ENCODE measurements around the gene CLDN24.

The CLDN24 gene

DNA sequence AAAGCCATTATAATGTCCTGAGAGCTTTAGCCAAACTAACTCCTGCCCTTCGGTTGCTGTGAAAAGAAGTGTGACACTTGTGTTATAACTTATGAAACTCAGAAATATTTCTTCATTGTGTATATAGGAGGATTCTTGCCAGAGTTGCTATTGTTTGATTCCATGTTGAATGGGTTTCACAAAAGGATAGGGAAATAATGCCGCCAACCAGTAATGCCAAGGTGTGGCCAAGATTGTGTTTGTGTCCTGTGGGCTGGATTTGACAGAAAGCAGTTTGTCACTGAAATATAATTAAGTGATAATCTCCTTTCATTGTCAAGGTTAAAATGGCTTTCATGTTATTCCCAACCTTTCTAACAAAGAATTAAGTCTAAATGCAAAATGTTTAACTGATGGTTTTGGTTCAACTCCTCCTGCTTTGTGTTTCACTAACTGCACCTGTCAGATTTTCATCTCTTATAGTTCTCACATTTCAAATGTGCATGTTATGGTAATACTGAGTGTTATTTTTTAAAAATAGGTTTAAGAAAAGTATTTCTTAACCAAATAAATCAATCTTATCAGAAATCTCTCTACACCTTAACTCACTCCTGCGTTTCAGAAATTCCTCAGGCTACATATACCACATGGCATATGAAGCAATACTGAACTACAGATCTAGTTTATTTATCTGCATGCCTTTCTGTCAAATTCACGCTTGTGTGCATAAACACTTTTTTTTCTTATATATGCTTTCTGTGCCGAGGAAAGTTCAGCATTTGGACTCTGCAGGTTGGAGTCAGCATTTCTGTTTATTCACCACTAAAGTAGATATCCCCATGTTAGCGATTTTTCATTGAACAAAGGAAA, 1.8 kb downstream of the CLDN24 start, which contains the start of gene CLDN22:
Gene CLDN22 (minus strand): TSS at position 66 of the 849 bp plus-strand sequence. CDS start 58 bp downstream, at position 8.
- no peak for DNase-seq

DNA sequence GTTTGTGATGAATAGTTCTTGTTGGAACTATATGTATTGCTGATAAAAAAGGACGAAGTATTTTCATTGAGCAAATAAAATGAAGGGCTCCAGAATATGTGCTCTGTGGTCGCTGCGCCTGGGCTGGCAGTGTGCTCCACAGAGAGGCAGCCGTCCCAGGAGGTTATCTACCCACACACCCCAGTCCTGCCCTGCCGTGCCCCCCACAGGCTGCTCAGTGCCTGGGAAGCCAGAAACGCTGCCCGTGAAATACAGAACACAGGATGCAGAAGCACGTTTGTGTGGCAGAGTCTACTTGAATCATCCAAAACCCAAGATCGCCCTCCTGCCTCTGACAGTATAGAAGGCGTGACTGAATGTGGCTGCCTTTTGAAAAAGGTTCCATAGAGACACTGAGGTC, 3.6 kb downstream of the CLDN24 start:
- no peak for DNase-seq

DNA sequence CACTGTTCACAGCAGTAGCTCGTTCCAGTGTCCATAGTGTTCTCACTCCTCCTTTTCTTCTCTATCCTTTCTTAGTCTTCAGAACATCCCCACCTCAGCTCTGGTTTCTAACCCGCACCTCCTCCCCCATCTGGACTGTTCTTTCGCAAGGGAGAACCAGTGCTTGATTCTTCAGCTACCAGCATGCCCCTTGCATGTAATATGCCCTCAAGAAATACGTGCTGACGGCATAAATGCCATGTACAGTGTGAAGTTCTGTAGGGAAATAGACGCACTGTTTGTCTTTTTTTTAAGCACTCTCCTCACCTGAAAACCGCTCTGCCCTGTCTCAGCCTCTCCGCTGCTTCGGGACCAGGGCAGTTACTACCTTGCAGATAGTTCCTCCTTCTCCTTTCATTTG, 7.4 kb downstream of the CLDN24 start:
- DNase-seq = no peak

DNA sequence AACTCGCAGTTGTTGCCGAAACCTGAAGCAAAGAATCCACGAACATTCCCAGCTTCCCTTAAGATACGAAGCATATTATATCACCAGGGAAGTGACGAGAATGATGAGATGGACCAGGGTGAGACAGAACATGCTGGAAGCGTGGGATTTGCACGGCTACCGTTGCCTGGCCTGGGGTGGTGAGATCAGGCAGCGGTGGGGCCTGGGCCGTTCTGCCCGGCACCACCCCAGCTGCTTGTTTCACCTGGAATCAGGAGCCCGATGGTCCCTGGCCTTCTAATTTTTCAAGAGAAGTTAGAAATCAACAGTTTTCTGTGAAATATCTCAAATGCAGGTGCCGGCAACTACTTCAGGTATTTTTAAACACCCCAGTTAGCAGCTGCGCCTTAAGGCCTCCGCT, 7.9 kb downstream of the CLDN24 start:
- no peak for DNase-seq

DNA sequence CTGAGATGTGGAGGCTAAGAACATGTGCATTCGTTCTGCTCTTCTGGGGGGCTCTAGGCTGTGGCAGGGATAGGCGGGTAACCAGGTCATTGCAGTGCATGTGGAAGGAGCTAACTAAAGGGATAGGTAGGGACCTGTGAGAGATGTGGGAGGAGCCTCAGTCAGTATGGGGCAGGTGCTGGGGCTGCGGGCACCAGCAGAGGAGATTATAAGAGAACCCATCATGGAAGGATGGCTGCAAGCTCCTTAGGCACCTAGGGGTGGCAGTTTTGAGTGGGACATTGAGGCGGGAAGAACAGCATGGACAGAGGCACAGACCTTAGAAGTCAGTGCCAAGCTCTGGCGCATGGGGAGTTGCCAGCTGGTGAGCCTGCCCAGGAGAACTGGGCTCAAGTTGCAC, 9.4 kb downstream of the CLDN24 start:
- no peak for DNase-seq

DNA sequence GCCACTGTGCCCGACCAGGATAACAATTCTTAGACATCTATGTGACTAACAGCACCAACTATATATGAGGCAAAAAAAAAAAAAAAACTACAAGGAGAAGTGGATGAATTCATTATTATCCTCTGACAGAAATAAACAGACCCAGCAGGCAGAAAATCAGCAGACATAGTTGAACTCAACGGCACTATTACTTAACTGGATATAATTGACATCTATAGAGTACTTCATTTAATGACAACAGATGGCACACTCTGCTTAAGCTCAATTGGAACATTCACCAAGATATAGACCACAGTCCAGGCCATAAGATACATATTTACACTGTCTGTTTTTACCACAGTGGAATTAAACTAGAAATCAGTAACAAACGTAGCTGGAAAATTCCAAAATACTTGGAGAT, 15.4 kb downstream of the CLDN24 start:
- no peak for DNase-seq

DNA sequence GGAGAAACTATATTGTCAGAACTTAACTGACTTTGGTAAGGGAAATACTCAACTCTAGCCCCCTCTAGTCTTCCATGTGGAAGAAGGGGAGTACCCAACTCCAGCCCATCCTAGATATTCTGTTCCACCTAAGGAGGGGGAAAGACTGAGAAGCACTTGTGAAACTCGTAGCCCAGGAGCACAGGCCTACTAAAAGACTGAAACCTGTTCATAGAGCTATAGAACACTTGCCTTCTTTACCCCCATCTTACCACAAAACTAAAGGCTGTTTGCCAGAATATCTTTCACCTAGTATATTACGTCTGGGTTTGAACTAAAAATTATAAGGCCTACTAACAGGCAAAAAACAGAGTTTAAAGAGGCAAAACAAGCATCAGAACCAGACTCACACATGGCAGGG, 17.7 kb downstream of the CLDN24 start:
- DNase-seq = no peak

DNA sequence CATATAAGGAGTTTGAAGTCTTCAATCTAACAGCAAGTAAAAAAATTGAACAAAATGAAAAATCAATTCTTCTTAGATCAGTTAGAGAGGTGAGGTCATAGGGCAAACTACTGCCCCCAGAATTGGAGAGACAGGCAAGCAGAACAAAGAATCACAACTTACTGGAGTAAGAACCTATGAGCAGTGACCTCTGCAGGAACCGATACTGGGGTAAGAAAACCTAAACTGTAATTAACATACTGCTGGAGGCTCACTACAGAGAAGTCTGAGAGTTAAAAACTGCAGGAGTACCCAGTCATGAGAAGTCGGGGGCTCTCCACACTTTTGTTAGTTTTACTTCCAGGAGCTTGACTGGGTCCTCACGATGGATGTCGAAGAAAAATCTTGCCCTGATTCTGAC, 18.2 kb downstream of the CLDN24 start:
- no peak for DNase-seq

DNA sequence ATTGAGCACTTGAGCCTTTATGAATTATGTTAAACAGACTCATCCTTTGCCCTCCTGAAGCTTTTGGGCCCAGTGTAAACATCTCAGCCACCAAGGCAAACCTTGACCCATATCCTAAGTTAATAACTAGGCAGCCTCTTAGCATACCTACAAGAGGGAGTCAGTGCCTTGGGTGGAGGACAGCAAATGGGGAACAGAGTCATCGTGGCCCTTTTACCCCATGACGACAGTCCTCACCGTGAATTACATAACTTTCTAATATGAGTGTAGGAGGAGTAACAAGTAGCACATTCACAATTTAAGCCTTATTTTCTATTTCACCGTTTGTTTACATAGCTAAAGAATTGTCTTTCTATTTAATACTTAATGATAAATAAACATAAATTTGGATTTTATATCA, 18.9 kb downstream of the CLDN24 start:
- DNase-seq = no peak

DNA sequence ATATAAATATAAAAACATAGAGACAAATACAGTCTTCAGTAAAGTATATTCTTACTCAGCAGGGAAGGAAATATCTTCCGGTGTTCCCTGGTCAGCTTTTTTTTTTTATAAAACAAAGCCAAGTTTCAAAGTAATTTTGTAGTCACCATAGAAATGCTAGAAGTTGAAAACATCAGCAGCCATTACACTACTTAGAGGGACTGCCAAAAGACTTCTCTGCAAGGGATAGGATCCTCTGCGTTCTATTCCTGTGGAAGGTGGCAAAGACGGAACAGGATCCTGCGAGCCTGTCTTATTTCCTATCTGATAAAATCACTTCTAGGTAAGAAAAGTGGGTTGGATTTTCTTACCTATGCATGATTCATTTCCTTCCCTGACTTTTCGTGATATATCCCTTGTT, 21.6 kb downstream of the CLDN24 start:
- no peak for DNase-seq

DNA sequence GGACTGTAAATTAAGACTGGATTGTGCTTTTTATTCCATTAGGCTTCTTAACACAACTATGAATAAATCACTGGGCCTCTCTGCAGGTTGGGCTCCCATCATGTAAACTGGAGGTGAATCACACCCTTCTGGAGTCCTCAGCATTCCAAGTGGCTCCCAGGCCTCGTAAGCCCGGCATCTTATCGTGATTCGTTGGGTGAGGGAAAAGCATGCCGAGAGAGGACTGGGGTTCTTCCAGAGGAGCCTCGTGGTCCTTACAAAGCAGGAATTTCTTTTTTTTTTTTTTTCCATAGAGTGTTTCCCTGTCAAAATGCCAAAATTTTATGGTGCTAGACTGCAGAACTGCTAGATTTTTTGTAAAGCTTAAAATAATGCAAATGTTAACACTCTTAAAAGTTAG, 22.2 kb downstream of the CLDN24 start:
- DNase-seq = no peak

DNA sequence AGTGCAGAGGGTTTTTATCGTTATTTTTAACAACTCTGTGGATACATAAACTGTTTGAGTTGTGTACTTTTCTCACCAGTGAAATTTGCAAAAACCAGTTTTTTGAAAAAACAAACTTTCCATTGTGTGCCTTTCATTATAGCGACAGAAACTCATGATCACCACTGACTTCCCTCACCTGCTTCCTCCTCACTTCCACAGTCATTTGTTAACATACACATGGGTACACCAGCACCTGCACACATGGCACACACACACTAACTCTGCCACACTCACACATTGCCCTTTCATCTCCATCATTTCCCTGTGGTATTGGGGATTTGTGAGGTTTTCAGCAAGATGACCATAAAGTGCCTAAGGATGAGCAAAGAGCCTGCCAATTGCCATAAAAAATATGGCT, 22.8 kb downstream of the CLDN24 start:
- no peak for DNase-seq

DNA sequence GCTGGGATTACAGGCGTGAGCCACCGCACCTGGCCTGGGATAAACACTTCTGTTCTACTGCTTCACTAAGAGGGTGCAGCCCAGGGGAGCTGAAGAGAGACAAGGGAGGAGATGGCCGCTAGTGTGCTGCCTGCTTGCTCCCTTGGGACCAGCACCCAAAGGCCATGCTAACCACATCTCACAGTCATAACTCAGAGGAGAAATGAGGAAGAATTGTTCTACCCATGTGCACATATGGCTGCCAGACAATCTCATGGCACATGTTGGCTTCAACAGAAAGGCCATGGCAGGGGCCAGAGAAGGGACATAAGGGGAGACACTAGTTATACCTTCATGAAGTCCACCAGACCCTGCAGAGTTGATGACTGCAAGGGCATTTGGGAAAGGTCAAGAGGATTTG, 24.6 kb downstream of the CLDN24 start:
- no peak for DNase-seq

DNA sequence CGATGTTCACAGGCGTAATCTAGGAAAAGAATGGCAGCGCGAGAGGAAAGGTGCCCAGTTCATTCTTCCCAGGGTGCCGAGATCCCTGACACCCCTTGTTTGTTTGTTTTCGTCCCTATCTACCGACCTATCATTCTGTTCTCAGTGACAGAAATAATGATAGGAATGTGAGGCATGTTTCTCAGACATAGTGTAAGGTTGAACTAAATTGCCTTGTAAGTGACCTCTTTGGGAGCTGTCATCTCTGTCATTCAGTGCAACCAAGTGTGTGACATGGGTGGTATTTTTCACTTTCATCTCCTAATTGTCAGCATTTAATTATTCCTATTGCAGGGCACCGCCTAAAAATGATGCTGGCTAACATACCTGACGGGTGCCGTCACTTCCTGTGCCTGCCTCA, 26.5 kb downstream of the CLDN24 start:
- no peak for DNase-seq

DNA sequence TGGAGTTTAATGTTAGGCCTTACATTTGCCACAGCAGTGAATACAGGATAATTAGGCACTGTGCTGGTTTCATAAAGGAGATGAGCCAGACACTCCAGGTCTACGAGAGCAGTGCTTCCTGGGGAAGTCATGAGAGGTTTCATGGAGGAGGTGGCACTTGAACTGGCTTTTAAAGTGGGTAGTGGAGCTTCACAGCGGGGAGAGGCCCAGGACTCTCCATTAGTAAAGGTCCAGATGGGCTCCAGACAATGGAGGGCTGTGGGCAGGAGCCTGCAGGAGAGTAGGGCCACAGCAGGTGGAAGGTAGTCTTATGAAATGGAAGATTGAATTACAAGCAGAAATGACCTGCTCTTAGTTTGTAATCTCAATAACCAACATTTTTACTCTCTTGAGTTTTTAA, 31.2 kb downstream of the CLDN24 start:
- no peak for DNase-seq

DNA sequence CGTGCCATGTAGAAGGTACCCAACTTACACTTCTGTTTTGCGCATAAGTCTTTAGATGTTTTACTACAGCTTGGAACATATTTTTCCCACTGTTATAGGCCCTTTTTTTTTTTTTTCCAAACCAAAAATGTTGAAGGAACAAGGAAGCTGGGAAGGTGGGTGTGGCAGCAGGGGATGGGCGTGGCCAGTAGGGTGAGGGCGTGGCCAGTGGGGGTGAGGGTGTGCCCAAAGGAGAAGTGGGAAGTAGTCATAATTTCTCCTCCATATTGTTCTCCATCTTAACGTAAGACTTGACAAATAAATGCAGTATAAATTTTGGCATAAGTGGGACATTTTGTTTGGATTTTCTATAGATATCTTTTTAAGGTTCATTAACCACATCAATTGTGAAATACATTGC, 32.5 kb downstream of the CLDN24 start:
- no peak for DNase-seq

DNA sequence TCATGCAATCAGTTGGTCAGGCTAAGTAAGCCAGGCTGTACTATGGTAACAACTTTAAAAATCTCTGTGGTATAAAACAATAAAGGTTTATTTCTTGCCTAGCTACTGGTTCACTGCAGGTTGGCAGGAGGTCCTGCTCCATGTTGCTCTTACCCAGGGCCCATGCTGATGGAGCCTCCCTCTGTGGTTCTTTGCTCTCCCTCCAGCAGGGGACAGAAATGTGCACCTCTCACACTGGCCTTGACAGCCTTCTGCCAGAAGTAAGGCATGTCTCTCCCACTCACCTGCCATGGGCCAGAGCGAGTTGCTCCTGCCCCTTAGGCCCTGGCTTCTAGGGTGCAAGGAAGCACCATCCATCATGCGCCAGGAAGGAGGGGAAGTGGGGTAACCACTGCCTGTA, 33.3 kb downstream of the CLDN24 start:
- no peak for DNase-seq

DNA sequence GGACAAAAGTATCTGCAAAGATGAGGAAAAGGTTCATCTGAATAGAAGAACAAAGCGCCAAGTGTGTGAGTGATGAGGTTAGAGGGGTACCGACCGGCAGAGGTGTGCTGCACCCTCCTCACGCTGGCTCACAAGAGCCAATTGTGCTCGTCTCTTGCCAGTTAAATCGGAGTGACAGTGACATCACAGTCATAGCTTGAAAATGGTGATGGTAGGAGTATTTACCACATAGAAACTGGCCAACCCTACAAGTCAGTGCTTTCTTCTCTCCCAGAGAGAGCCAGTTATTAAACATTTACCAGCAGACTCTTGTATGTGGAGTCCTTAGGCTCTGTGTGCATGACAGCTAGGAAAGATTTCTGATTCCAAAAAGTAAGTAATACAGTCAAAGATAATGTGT, 34.5 kb downstream of the CLDN24 start:
- DNase-seq = no peak

DNA sequence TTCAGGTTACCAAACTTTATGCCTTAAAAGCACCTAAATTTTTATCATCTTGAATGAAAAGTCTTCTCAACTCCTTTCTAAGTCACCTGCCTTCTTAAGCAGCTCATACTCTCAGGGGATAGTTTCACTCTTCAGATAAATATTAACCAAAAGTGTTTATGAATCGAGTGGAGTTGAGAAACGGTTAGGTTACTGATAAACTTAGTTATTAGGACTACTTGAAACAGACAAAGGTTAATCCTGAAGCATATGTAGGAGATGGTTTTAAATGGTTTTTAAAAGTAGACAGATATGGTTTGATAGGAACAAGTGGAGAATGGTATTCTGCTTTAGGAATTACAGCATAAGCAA, 34.9 kb downstream of the CLDN24 start:
- no peak for DNase-seq

DNA sequence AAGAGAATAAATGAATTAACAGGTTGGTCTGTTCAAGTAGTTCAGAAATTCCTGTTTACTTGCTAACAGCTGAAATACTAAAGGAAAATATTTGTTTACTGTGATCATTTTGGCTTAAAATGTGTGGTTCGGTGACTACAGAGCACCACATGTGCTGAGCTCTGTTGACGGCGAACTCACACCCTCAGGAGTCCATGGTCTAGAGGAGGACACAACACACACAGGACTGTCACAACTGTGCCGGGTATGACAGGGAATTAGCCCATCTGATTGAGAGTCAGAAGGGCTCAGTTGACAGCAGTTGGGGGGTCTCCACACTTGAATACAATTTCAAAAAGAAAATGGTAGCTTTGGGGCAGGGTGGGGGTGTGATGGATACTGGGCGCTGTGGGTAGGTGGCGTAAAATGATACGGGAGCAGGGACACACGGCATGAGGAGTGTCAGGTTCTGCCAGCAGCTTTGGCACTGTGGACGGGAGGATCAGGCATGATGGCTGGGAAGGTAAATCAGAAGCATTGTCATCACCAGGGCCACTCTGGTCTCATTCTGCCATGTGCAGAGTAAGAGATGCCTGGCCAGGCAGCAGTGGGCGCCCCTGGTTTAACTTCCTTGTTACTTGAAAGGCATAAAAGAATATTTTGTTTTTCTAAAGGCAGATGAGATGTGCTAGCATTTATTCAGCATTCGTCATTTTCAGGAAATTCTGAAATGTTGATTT, 35.5 kb downstream of the CLDN24 start:
- no peak for DNase-seq

DNA sequence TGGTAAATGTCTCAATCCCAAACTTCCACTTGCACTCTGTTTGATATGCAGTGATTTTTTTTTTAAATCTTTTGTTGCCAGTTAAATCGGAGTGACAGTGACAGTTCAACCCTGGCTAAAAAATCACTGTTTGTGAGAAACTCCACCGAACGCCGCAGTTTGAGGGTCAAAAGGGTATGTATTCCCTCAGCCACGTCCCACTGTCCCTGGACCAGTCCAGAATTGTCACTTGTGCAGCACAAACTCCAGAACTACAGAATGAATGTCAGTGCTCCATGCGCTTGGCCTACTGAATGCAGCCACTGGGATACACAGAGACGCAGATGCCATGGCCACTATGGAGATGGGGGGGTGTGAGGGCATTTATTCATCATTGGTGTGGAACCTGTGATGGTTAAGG, 36.3 kb downstream of the CLDN24 start:
- DNase-seq = no peak

DNA sequence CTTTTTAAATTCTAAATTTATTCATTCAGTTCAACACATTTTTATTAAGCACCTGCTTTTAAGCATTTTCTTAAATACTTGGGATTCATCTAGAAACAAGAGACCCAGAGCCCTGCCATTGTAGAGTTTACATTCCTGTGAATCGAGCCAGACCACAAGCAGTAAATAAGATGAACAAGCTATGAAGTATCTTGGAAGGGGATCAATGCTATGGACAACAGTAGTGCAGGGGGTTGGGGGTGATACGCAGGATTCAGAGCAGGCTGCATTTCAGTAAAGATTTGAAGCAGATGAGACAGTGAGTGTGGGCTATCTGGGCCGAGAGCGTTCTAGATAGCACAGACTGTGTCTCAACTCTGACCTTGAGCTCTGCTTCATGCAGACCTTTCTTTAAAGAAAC, 37.3 kb downstream of the CLDN24 start:
- DNase-seq = no peak

DNA sequence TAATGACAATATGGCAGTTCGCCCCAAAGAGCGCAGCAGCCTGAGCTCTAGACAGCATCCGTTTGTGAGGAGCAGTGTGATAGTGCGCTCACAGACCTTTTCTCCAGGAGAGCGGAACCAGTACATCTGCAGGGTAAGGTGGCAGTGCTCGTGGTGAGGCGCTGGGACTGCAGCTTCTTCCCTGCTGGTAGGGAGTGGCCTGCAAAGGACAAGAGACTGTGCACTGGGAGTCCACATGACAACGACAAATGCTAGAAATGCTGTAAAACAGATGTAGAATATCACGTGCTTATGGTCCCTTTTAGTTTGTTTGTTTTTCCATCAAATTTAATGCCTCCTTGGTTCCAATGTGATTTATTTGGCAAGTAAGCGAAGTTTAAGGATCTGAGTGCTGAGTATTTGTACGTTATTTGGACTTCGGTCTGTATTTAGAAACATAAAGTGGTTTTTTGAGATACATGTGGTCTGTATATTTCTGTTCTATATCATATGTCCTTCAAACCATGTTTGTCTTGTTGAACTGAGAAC, 37.9 kb downstream of the CLDN24 start:
- DNase-seq = peak; percentile 43

DNA sequence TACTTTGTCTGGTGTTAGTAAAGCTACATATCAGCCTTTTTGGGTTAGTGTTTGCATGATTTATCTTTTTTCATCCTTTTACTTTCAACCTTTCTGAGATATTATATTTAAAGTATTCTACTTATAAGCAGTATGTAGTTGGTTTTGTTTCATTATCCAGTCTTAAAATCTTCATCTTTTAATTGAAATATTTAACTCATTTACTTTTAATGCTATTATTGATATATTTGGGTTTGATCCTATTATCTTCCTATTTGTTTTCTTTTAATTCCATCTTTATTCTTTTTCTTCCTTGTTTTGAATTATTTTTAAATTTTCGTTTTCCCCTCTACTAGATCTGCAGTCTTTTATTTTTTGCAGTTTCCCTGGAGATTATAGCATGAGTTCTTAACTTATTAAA, 46.1 kb downstream of the CLDN24 start:
- no peak for DNase-seq

All from DMS79 (cell line).